Measurements from ENCODE around the gene TBC1D8. TPM values are rescaled to one million over a fixed set of nuclear protein-coding genes. Genes with fewer than 3 reads are reported as not detected.

TBC1D8 gene
- total and polyA plus RNA-seq, 2 of the 13 experiments (the other 11 are each of a cell fraction or from before 2014, with no cell fraction given), result 45.1 to 95.4 TPM

- TF ChIP-seq ZNF362 (CRISPR knock-in tag; IDR thresholded peaks at IDR 0.05; ENCODE audit: borderline replicate concordance), result peak; percentile 69; the same call in 1 of the 2 replicates
- TF ChIP-seq ATF2 (CRISPR knock-in tag; IDR thresholded peaks at IDR 0.05), result peak; percentile 67; the same call in 1 of the 2 replicates
- TF ChIP-seq FOXK1 (CRISPR knock-in tag; IDR thresholded peaks at IDR 0.05; ENCODE audit: borderline replicate concordance, low read depth), result peak; percentile 49; the same call in 1 of the 2 replicates
- TF ChIP-seq PITX1 (CRISPR knock-in tag; IDR thresholded peaks at IDR 0.05), result peak; percentile 82
- TF ChIP-seq NFE2L2 (IDR thresholded peaks at IDR 0.05; ENCODE audit: low read length), result 0 out of 2 replicates have a peak, but pooled peaks have one; percentile 22
- TF ChIP-seq FOXP4 (CRISPR knock-in tag; IDR thresholded peaks at IDR 0.05), result peak; percentile 88
- no peak for TF ChIP-seq BHLHE40 (IDR thresholded peaks at IDR 0.05; ENCODE audit: low read length)
- no peak for TF ChIP-seq ZNF296 (CRISPR knock-in tag; conservative IDR thresholded peaks at IDR 0.05)
- no peak for TF ChIP-seq HOXA9 (CRISPR knock-in tag; IDR thresholded peaks at IDR 0.05; ENCODE audit: borderline replicate concordance)
- TF ChIP-seq AFF4 (CRISPR knock-in tag; IDR thresholded peaks at IDR 0.05), result peak; percentile 26; the same call in 1 of the 2 replicates
- 0 out of 2 replicates have a peak, but pooled peaks have one; percentile 23 for TF ChIP-seq THAP11 (CRISPR knock-in tag; IDR thresholded peaks at IDR 0.05)
- no peak for TF ChIP-seq ZNF383 (CRISPR knock-in tag; IDR thresholded peaks at IDR 0.05; ENCODE audit: borderline replicate concordance)
- no peak; the same call in 1 of the 2 replicates for TF ChIP-seq GLI4 (CRISPR knock-in tag; IDR thresholded peaks at IDR 0.05; ENCODE audit: borderline replicate concordance)
- no peak for TF ChIP-seq SATB2 (CRISPR knock-in tag; IDR thresholded peaks at IDR 0.05)
- peak; percentile 69; the same call in 1 of the 2 replicates for TF ChIP-seq HIC2 (CRISPR knock-in tag; IDR thresholded peaks at IDR 0.05; ENCODE audit: low read depth)
- no peak for TF ChIP-seq ZNF558 (CRISPR knock-in tag; IDR thresholded peaks at IDR 0.05; ENCODE audit: borderline replicate concordance)
- TF ChIP-seq THYN1 (CRISPR knock-in tag; IDR thresholded peaks at IDR 0.05; ENCODE audit: borderline replicate concordance, low read depth), result no peak
- no peak for TF ChIP-seq CBFB (CRISPR knock-in tag; IDR thresholded peaks at IDR 0.05)
- no peak for TF ChIP-seq HNRNPL (IDR thresholded peaks at IDR 0.05; ENCODE audit: low read depth, low read length)
Measured at GRCh38 chr2:101064868-101065549, 86.2 kb downstream of the TBC1D8 start (continued).

Measured in HepG2 (cell line).